ENCODE data around the gene TUT4. TPM values are rescaled to one million over a fixed set of nuclear protein-coding genes. Genes with fewer than 3 reads are reported as not detected.
"Not testable (repeated sequence)": the region's sequence is repeated elsewhere in the genome, so short reads cannot be mapped to it uniquely, and the experiment has no call there.

TUT4 gene
- total and polyA plus RNA-seq, 12 donors = 16.9 to 40.6 (median 31.5) TPM

DNA sequence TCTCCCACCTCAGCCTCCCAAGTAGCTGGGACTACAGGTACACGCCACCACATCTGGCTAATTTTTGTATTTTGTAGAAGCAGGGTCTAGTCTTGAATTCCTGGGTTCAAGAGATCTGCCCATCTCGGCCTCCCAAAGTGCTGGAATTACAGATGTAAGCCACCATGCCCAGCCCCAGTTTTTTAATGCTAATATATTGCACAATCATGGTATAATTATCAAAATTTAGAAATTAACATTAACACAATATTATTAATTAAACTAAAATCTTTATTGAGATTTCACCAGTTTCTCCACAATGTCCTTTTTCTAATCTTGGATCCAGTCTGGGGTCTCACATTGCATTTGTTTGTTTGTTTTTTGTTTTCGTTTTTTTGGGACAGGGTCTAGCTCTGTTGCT is 27.4 kb upstream of the TUT4 start:
- H3K27me3 ChIP-seq = no peaks in the 10 kb centered on the region
- H3K9me3 ChIP-seq = no peaks in the 10 kb centered on the region
- H3K27ac ChIP-seq = no peak overlapping the region
- WGBS, 2 donors = 95% methylated on average over 3 of the region's 3 CpGs
- H3K4me3 ChIP-seq = no peak overlapping the region
- TF ChIP-seq, protein P1, sequence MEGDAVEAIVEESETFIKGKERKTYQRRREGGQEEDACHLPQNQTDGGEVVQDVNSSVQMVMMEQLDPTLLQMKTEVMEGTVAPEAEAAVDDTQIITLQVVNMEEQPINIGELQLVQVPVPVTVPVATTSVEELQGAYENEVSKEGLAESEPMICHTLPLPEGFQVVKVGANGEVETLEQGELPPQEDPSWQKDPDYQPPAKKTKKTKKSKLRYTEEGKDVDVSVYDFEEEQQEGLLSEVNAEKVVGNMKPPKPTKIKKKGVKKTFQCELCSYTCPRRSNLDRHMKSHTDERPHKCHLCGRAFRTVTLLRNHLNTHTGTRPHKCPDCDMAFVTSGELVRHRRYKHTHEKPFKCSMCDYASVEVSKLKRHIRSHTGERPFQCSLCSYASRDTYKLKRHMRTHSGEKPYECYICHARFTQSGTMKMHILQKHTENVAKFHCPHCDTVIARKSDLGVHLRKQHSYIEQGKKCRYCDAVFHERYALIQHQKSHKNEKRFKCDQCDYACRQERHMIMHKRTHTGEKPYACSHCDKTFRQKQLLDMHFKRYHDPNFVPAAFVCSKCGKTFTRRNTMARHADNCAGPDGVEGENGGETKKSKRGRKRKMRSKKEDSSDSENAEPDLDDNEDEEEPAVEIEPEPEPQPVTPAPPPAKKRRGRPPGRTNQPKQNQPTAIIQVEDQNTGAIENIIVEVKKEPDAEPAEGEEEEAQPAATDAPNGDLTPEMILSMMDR (IDR thresholded peaks at IDR 0.05) = no peak
- ATAC-seq = no peak
- H3K4me1 ChIP-seq = peaks cover 0 to 4% (median 0%) of the 10 kb centered on the region in 9 donors
- intact Hi-C loops (cut with DNase I) = loop anchor here in 1 of 10 donors (10.0 kb wide), 1 partner anchor 75 kb away; no protein-coding TSS in a partner anchor
- H3K36me3 ChIP-seq = no peaks in the 10 kb centered on the region
- no peak for DNase-seq

DNA sequence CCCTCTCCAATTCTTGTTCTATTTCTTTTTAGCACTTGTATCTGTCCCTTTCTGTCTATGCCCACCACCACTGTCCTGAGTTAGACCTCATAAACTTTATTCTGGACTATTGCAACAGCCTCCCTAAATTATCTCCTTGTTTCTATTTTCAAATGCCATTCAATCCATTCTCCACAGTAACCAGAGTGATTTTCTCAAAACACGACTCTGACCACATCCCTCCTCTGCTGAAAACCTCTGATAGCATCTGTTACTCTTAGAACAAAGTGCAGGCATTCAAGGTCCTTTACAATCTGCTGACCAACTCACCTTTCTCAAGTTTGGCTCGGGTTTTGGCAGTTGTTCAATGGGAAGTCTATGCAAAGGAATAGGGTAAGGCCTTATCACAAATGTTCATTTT is 26.5 kb upstream of the TUT4 start:
- Histone ChIP-seq H3K27ac (no peak overlapping the region), H3K27me3 (no peaks in the 10 kb centered on the region), H3K4me3 (no peak overlapping the region), H3K4me1 (peaks cover 0 to 4% (median 0%) of the 10 kb centered on the region in 9 donors), H3K9me3 (no peaks in the 10 kb centered on the region), H3K36me3 (no peaks in the 10 kb centered on the region)
- ATAC-seq (no peak), DNase-seq (no peak)
- 26 to 33% methylated on average over 2 of the region's 2 CpGs for WGBS, 2 donors
- intact Hi-C loops (cut with DNase I) = no loop called here
- TF ChIP-seq, protein P1 (IDR thresholded peaks at IDR 0.05) = no peak

DNA sequence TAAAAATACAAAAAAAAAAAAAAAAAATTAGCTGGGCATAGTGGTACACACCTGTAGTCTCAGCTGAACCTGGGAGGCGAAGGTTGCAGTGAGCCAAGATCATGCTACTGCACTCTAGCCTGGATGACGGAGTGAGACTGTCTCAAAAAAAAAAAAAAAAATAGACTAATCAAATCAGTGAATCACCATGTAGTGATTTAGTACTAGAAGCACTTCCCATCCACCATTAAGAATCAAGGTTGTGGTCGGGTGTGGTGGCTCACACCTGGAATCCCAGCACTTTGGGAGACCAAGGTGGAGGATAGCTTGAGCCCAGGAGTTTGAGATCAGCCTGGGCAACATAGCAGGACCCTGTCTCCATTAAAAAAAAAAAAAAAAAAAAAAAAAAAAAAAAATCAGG is 25.2 kb upstream of the TUT4 start:
- H3K4me3 ChIP-seq; intact Hi-C loops (cut with DNase I); H3K27ac ChIP-seq; H3K27me3 ChIP-seq; H3K36me3 ChIP-seq; ATAC-seq; H3K9me3 ChIP-seq; H3K4me1 ChIP-seq; DNase-seq: not testable (repeated sequence)
- 93 to 95% methylated on average over 3 of the region's 3 CpGs for WGBS, 2 donors

DNA sequence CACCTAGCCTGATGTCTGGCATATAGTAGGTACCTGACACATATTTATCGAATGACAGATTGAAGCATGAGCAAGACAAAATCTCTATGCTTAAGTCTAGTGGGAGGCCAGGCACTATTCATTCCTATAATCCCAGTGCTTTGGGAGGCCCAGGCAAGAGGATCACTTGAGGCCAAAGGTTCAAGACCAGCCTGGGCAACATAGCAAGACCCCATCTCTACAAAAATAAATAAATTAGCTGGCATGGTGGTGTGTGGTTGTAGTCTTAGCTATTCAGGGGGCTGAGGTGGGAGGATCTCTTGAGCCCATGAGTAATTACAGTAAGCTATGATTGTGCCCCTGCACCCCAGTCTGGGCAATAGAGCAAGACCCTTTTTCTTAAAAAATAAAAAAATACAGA is 23.2 kb upstream of the TUT4 start:
- H3K4me1 ChIP-seq = peaks cover 0 to 4% (median 0%) of the 10 kb centered on the region in 9 donors
- H3K36me3 ChIP-seq = no peaks in the 10 kb centered on the region
- no peak for DNase-seq
- ATAC-seq = no peak
- TF ChIP-seq, protein P1 (IDR thresholded peaks at IDR 0.05) = no peak
- intact Hi-C loops (cut with DNase I) = no loop called here
- peaks cover 0 to 5% (median 0%) of the 10 kb centered on the region in 11 donors for H3K9me3 ChIP-seq
- no peak overlapping the region for H3K4me3 ChIP-seq
- WGBS, 2 donors = 100% methylated on average over 1 of the region's 1 CpG
- no peaks in the 10 kb centered on the region for H3K27me3 ChIP-seq
- no peak overlapping the region for H3K27ac ChIP-seq

DNA sequence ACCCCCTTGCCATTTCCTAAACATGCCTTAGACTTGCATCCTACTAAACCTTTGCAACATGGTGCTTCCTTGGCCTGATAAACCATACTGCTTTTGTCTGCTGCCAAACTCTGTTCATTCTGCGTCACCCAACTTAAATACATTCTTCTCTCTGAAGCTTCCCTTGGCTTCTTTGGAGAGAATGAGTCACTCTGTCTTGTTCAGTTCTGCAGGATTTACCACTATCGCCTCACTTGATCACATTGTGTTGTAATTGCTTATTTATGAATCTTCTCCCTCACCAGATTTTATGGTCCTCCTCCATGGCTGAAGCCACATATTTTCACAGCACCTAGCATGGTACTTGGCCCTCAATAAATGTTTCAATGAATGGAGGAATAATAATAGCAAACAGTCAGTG is 21.7 kb upstream of the TUT4 start:
- Histone ChIP-seq H3K4me1 (peaks cover 0 to 9% (median 0%) of the 10 kb centered on the region in 9 donors), H3K36me3 (no peaks in the 10 kb centered on the region), H3K9me3 (peaks cover 0 to 5% (median 0%) of the 10 kb centered on the region in 11 donors), H3K27me3 (no peaks in the 10 kb centered on the region), H3K4me3 (no peak overlapping the region), H3K27ac (no peak overlapping the region)
- intact Hi-C loops (cut with DNase I) = no loop called here
- 84 to 85% methylated on average over 2 of the region's 2 CpGs for WGBS, 2 donors
- ATAC-seq (no peak), DNase-seq (no peak)
- TF ChIP-seq, protein P1 (IDR thresholded peaks at IDR 0.05) = no peak

Measured in heart right ventricle (tissue), 16 donors.